ENCODE data around the gene ZBTB40.

The ZBTB40 gene

DNA sequence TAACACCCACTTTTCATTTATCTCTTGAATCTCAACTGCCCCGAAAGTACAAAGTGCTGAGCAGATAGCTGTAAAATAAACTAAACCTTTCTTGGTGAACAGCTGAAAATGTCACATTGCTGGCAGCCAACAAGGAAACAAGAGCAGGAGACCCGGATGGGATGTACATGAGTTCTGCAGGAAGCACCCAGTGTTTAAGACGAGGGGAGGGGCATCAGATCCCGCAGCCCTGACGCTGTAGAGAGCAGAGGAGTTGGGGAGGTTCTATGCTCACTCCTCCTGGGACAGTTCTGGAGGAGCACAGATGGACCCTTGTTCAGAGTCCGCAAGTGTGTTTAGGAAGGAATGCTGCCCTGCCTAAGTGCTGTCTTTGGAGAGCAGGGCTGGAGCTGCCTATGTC is 79.6 kb downstream of the ZBTB40 start:
- no peak for TF ChIP-seq ZNF274 (IDR thresholded peaks at IDR 0.05; ENCODE audit: low read depth, low read length)
- H3K4me3 ChIP-seq (ENCODE audit: low read length): no peak overlapping the region

GRCh38 chr1:22533244-22533895 is 81.7 kb downstream of the ZBTB40 start:
- H3K4me3 ChIP-seq (ENCODE audit: low read length): no peak overlapping the region
- TF ChIP-seq ZNF274 (IDR thresholded peaks at IDR 0.05; ENCODE audit: low read depth, low read length): no peak

- no peak for TF ChIP-seq ZNF274 (IDR thresholded peaks at IDR 0.05; ENCODE audit: low read depth, low read length)
- no peak overlapping the region for H3K4me3 ChIP-seq (ENCODE audit: low read length)
Observed at GRCh38 chr1:22534951-22535350, 83.3 kb downstream of the ZBTB40 start.

DNA sequence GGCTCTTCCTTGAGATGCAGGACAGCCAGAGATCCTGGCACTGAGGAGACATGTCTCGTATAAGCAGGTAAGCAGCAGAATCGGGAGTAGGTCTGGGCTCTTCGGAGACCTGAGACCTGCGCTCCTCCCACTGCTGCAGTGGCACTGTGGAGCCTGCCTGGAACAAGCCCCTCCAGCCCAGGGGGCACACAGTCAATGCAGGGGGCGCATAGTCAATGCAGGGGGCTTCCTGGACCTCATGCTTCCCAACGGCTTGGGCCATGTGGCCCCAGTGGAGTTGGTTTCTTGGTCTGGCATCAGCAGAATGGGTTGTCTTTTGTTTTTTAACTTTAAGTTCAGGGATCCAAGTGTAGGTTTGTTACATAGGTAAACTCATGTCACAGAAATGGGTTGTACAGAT is 83.7 kb downstream of the ZBTB40 start:
- no peak for TF ChIP-seq ZNF274 (IDR thresholded peaks at IDR 0.05; ENCODE audit: low read depth, low read length)

DNA sequence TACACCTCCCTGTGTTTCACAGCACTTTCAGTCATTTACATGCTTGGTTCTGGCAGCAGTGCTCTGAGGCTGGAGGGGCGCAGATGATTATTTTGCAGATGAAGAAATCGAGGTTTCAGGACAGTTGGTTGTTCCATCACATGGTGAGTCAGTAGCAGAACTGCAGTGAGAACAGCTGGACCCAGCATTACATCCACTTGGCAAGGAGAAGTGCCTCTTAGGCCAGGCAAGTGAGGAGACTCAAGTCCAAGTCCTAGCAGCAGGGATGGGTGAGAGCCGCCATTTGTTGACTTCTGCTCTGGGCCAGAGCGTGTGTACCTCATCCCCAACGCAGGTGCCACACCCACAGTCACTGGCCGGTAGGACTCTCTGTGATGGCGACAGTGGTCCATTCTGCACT is 84.9 kb downstream of the ZBTB40 start:
- no peak for TF ChIP-seq ZNF274 (IDR thresholded peaks at IDR 0.05; ENCODE audit: low read depth, low read length)

More for the DNA sequence above, 83.7 kb downstream of the ZBTB40 start:
- no peak overlapping the region for H3K4me3 ChIP-seq (ENCODE audit: low read length)

DNA sequence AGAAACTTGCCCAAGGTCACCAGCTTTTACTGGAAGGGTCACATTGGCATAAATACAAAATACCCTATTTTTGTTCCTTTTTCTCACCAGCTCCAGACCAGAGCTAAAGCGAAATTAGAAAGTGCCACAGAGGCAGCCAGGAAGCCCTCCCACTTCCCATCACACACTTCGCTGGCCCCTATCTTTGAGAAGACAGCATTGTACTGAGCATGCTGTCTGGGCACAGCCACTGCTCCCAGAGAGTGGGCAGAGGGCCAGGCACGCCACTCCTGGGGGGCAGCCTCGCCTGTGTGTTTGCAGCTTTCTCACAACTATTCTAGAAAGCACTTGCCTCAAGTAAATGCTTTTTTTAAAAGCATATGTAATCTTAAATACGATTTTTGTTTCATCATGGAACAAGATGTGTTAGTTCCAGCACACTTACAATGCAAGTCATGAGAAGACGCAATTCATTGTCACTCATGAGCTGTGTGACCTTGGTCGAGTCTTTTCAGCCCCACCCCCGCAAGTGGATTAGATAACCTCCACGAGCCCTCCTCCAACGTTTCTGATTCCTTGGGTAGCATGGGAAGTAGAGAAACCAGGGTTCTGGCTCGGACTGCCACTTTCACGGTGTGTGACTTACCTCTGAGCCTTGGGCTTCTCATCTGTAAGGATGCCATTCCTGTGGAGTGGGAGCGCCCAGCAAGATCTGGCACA is 85.9 kb downstream of the ZBTB40 start:
- TF ChIP-seq ZNF274 (IDR thresholded peaks at IDR 0.05; ENCODE audit: low read depth, low read length): no peak
- no peak overlapping the region for H3K4me3 ChIP-seq (ENCODE audit: low read length)

More for the DNA sequence above, 84.9 kb downstream of the ZBTB40 start:
- H3K4me3 ChIP-seq (ENCODE audit: low read length): no peak overlapping the region

DNA sequence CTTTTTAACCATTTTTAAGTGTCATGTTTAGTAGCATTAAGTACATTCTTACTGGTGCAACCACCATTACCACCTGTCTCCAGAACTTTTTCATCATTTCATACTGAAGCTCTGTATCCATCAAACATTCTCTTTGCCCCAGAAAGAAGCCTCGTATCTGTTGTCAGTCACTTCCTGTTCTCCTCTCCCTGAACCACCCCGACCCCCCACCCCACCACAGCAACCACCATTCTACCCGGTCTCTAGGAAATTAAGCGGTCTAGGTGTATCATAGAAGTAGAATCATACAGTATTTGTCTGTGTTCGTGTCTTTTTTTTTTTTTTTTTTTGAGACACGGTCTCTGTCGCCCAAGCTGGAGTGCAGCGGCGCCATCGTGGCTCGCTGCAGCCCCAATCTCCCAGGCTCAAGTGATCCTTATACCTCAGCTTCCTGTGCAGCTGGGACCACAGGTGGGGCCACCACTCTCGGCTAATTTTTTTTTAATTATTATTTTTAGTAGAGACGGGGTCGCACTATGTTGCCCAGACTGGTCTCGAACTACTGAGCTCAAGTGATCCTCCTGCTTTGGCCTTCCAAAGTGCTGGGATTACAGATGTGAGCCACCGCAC is 88.0 kb downstream of the ZBTB40 start:
- TF ChIP-seq ZNF274 (IDR thresholded peaks at IDR 0.05; ENCODE audit: low read depth, low read length): no peak
- no peak overlapping the region for H3K4me3 ChIP-seq (ENCODE audit: low read length)

GRCh38 chr1:22540337-22540736 is 88.7 kb downstream of the ZBTB40 start:
- H3K4me3 ChIP-seq (ENCODE audit: low read length): no peak overlapping the region
- TF ChIP-seq ZNF274 (IDR thresholded peaks at IDR 0.05; ENCODE audit: low read depth, low read length): no peak

DNA sequence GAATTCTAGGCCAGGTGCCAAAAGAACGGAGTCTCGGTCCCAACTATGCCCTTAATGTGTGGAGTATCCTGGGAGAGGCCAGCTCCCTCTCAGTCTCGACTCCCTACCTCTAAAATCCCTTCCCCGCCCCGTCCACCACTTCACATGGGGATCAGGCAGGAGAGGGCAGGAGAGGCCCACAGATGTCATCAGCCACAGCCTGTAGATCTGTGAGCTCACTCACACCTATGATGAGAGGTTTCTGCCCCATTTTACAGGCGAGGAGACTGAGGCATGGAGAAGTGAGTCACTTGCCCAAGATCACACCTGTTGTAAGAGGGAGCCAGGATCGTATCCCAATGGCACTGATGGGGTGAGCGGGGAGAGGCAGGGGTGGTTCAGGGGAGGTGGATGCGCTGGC is 91.2 kb downstream of the ZBTB40 start:
- no peak overlapping the region for H3K4me3 ChIP-seq (ENCODE audit: low read length)
- TF ChIP-seq ZNF274 (IDR thresholded peaks at IDR 0.05; ENCODE audit: low read depth, low read length): no peak

DNA sequence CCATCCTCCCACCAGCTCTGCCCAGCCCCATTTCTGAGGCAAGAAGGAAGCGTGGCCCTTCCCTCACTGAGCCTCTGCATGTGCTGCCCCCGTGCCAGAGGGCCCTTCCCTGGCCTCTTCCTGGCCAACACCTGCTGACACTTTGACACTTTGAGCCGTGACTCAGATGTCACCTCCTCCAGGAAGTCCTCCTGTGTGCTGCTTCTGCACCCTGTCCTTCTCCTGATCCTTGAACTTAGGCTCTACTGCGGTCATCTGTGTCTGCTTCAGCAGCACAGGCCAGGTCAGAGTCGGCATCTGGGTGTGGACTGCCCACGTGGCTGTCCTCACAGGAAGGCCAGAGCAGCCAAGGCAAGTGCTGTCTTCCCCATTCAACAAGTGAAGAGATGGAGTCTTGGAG is 92.0 kb downstream of the ZBTB40 start:
- no peak overlapping the region for H3K4me3 ChIP-seq (ENCODE audit: low read length)
- TF ChIP-seq ZNF274 (IDR thresholded peaks at IDR 0.05; ENCODE audit: low read depth, low read length): no peak

DNA sequence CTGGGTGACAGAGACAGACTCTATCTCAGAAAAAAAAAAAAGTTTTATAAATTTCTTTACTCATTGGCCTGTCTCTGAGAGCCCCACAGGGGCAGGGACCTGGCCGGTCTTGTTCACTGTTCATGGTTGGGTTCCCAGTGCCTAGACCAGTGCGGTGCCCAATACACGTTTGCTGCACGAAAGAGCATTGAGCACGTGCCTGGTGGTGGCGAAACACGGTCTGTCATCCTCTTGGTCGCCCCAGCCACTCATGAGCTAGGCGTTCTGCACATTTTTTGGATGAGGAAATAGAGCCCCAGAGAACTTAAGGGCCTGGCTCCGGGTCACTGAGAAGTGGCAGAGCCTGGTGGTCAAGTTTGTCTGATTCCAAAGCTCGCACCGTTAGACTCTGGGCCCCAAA is 93.0 kb downstream of the ZBTB40 start:
- H3K4me3 ChIP-seq (ENCODE audit: low read length): no peak overlapping the region
- no peak for TF ChIP-seq ZNF274 (IDR thresholded peaks at IDR 0.05; ENCODE audit: low read depth, low read length)

- no peak for TF ChIP-seq ZNF274 (IDR thresholded peaks at IDR 0.05; ENCODE audit: low read depth, low read length)
- H3K4me3 ChIP-seq (ENCODE audit: low read length): no peak overlapping the region
Observed at GRCh38 chr1:22545141-22545540, 93.5 kb downstream of the ZBTB40 start.

DNA sequence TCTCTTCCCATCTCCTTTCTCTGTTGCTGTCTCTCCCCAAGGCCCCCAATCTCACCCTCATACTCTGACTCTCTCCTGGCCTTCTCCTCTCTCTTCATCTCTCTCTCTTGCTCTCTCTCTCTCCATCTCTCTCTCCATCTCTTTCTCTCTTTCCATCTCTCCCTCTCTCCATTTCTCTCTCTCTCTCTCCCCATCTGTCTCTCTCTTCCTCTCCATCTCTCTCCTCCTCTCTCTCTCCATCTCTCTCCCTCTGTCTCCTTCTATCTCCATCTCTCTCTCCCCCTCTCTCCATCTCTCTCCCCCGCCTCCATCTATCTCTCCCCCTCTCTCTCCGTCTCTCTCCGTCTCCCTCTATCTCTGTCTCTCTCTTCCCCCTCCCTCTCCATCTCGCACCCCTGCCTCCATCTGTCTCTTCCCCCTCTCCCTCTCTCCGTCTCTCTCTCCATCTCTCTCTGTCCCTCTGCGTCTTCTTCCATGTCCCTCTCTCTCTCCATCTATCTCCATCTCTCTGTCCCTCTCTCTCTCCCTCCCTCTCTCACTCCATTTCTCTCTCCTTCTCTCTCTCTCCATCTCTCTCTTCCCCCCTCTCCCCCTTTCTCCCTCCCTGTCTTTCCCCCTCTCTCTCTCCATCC is 95.7 kb downstream of the ZBTB40 start:
- no peak overlapping the region for H3K4me3 ChIP-seq (ENCODE audit: low read length)
- TF ChIP-seq ZNF274 (IDR thresholded peaks at IDR 0.05; ENCODE audit: low read depth, low read length): no peak

DNA sequence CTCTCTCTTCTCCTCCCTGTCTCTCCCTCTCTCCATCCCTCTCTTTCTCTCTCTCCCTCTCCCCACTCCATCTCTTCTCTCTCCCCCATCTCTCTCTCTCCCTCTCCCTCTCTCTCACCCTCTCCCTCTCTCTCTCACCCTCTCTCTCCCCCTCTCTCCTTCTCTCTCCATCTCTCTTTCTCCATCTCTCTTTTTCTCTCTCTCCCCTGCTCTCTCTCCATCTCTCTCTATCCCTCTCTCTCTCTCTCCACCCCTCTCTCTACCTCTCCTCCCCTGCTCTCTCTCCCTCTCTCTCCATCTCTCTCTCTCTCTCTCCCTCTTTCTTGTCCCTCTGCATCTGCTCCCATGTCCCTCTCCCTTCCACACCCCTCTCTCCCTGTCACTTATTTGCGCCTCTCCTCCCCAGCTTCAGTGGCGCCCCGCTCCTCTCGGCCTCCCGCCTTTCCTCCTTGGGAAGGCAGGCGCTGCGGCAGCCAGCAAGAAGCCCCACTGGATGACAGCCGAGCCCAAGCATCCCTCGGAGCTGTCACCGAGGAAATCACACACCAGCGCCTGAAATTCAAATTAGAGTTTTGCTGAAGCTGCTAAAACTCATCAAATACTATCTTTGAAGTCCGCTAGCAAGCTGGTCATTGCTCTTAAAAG is 96.3 kb downstream of the ZBTB40 start:
- H3K4me3 ChIP-seq (ENCODE audit: low read length): no peak overlapping the region
- TF ChIP-seq ZNF274 (IDR thresholded peaks at IDR 0.05; ENCODE audit: low read depth, low read length): no peak

All from GM08714 (cell line).